Measurements from ENCODE around the gene GKN2.

- TF ChIP-seq CTCF (IDR thresholded peaks at IDR 0.05): no peak
- no peak for TF ChIP-seq POLR2A (IDR thresholded peaks at IDR 0.05)
Measured at GRCh38 chr2:68920481-68921170, 32.1 kb downstream of the GKN2 start.

All from heart left ventricle (tissue), 13 donors.